ENCODE measurements around the gene VPS37B.
A peak's percentile ranks its signal among the peaks of the same experiment; 100 is the strongest.

VPS37B gene

DNA sequence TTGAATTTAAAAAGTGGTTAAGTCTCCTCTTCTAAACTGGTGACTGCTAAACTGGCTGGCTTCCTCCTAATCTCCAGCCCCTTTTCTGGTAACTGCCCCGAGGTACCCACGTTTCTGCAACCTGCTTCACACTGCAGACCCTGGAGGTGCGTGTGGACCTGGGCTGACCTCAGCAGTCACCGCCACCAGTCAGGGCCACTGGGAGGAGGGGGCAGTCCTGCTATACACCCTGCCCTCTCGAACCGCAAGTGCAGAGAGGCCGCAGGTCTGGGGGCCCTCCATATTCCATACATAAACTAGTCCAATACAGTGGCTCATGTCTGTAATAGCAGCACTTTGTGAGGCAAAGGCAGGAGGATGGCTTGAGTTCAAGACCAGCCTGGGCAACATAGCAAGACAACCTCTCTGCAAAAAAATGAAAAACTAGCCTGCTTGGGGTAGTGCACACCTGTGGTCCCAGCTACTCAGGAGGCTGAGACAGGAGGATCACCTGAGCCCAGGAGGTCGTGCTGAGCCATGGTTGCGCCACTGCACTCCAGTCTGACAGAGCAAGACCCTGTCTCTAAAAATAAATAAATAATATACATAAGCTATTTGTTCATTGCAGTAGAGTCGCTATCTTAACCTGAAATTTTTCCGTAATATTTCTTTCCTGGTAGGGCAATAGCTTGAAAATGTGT lies 25.6 kb downstream of the VPS37B start:
- TF ChIP-seq, protein P1, sequence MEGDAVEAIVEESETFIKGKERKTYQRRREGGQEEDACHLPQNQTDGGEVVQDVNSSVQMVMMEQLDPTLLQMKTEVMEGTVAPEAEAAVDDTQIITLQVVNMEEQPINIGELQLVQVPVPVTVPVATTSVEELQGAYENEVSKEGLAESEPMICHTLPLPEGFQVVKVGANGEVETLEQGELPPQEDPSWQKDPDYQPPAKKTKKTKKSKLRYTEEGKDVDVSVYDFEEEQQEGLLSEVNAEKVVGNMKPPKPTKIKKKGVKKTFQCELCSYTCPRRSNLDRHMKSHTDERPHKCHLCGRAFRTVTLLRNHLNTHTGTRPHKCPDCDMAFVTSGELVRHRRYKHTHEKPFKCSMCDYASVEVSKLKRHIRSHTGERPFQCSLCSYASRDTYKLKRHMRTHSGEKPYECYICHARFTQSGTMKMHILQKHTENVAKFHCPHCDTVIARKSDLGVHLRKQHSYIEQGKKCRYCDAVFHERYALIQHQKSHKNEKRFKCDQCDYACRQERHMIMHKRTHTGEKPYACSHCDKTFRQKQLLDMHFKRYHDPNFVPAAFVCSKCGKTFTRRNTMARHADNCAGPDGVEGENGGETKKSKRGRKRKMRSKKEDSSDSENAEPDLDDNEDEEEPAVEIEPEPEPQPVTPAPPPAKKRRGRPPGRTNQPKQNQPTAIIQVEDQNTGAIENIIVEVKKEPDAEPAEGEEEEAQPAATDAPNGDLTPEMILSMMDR (conservative IDR thresholded peaks at IDR 0.05): no peak
- peak overlapping the region; percentile 99 for H3K27ac ChIP-seq

DNA sequence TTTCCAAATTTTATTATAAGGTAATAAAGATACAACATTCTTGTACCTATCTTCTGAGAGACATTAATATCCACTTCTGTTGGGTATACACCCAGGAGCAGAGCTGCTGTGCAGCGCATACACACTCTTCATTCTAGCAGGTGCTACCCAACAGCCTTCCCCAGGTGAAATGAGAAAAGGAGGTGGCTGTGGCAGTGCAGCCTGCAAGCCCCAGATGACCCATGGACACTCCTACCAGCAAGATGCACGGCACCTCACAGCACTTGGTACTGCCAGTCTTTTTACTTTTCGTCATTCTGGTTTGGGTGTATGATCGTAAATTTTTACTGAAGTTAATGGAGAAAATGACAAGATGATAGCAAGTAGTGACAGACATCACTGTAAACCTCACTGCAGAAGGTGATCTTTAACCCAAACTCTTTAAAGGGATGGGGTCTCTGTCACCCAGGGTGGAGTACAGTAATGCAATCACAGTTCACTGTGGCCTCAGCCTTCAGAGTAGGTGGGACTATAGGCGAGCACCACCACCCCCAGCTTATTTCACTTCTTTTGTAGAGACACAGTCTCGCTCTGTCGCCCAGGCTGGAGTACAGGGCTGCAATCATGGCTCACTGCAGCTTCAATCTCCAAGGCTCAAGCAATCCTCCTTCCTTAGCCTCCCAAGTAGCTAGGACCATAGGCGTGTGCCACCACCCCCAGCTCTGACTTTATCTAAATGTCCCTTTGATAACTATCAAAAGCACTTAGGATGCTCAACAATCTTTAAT lies 26.5 kb downstream of the VPS37B start:
- TF ChIP-seq, protein P1 (conservative IDR thresholded peaks at IDR 0.05): no peak
- peak overlapping the region; percentile 99 for H3K27ac ChIP-seq

DNA sequence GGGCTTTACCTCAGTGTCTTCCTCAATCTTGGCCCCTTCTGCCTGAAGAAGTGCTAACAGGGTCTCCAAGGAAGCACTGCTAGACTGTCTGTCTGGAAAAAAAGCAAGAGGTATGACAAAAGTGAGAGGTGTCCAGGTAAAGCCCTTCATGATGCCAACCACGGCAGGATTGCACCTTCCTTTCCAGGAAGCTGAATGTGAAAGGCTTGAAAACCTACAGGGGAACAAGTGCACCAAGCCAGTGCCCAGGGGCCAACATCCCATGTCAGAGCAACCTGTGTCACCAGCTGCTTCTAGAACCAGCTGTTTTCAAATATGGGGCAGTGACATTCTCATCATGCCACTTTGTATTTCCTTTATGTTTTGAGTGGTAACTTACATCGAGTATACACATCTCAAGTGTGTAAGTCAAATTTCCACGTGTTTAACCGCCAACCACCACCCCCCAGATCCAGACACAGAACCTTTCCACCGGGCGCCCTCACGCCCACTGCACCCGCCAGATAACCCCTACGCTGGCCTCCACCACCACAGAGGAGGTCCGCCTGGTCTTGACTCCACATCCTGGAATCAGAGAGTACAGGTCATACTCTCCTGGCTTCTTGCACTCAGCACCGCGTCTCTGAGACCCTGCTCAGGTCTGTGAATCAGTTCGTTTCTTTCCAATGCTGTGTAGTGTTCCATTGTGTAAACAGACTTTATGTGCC lies 27.3 kb downstream of the VPS37B start:
- TF ChIP-seq, protein P1 (conservative IDR thresholded peaks at IDR 0.05): no peak
- peak overlapping the region; percentile 99 for H3K27ac ChIP-seq

DNA sequence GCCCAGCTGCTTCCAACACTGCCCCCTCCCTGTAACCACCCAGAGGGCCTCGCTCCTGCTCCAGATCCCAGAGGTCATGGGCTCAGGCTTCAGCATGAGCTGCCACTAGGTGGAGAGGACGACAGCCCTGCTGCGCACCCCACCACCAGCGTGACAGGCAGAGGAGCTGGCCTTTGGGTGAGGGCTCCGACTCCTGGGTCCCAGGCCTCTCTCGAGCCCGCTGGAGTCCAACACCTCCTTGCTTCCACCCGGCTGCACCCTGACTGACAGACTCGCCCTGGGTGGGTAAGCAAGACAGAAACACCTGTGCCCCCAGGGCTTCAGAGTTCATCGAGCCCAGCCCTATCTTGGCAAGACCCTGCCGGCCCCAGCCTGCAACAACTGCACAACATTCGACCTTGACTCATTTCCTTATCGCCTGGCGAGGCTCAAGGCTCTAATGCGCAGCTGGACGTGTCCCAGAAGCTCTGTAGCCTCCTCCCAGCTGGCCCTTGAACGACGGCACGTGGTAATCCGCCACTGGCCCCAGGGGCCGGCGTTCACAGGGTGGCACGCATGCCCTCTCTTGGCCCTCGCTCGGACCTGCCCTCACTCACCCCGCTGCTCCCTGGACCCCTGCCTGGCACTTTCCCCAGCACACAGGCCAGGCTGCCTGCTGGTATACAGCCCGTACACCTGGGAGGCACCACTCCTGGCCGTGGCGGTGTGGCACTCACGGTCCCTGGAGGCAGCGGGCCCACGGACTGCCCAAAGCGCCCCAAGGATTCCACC lies 28.0 kb downstream of the VPS37B start:
- H3K27ac ChIP-seq: peak overlapping the region; percentile 99; the same call in 1 of the 2 replicates
- TF ChIP-seq, protein P1 (conservative IDR thresholded peaks at IDR 0.05): peak; percentile 28

DNA sequence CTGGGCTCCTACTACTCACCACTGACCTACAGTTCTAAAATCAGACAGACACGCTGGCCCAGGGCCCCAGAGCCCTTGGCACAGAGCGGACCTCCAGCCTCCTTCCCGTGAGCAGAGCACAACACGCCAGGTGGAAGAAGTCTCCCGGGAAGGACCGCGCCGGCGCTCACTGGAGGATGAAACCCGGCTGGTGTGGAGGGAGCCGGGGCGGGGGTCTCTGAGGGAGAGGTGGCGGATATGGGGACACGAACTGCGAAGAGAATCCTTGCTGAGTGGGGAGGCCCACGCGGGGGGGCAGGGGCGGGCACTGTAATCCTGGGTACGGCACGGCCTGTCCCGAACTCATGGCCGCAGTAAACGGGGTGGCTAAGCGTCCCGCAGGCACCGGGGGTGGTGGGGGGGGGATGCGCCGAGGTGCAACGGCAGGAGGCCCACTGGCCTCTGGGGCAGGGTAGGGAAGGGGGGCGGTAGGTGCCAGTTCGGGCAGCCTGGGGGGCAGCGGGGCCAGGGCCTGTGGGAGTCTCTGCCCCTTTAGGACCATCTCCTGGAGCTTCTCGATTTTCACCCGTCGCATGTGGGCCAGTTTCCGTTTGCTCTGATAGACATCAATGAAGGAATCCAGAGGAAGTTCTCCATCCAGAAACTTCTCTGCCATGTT lies 28.8 kb downstream of the VPS37B start:
- TF ChIP-seq, protein P1 (conservative IDR thresholded peaks at IDR 0.05): no peak
- no peak overlapping the region; the same call in 1 of the 2 replicates for H3K27ac ChIP-seq

DNA sequence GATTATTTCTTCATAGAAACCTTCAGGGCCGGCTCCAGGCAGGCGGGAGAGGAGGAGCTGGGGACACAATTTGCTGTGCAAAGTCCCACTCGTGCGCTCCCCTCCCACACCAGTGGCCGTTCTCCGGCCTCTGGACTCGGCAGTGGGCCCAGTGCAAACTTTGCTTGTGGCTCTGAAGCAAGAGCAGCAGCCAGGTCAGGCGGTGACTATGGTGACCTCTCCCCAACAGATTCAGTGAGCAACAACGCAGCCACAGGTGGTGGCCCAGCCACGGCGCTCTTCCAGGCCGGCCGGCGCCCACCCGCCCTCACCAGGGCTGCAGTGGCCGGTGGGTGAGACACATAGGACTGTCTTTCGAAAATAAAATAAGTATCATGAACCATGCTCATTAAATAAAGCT lies 29.5 kb downstream of the VPS37B start:
- TF ChIP-seq, protein P1 (conservative IDR thresholded peaks at IDR 0.05): no peak
- no peak overlapping the region for H3K27ac ChIP-seq

All from VCaP (cell line).